Endodermal cell (in vitro differentiated cells): Measurements from ENCODE around the gene ASTL. TPM values are rescaled to one million over a fixed set of nuclear protein-coding genes. Genes with fewer than 3 reads are reported as not detected.
A peak's percentile ranks its signal among the peaks of the same experiment; 100 is the strongest.

Experiments
- DNase-seq: peaks from one replicate; pipeline ENCODE4 v3.0.0-alpha.2; 2017
- H3K27ac ChIP-seq: 2 replicates; pipeline ENCODE4 v1.5.1; 2013; ENCODE audit warnings: mild to moderate bottlenecking, low read depth, low read length, moderate library complexity
- H3K27me3 ChIP-seq: 2 replicates; pipeline ENCODE4 v1.6.1; 2013; ENCODE audit warnings: mild to moderate bottlenecking, low read length, moderate library complexity; ENCODE audit not compliant: insufficient read depth, control insufficient read depth, poor library complexity, severe bottlenecking
- H3K36me3 ChIP-seq: 2 replicates; pipeline ENCODE4 v1.7.0; 2013; ENCODE audit warnings: mild to moderate bottlenecking, low read length, moderate library complexity; ENCODE audit not compliant: control insufficient read depth, insufficient read depth
- H3K4me1 ChIP-seq: one replicate; pipeline ENCODE4 v1.7.0; 2013; ENCODE audit warnings: low read length; ENCODE audit not compliant: control insufficient read depth, insufficient read depth
- H3K4me3 ChIP-seq: 2 replicates; pipeline ENCODE4 v1.5.1; 2013; ENCODE audit warnings: mild to moderate bottlenecking, low read length, moderate library complexity
- H3K9ac ChIP-seq: 2 replicates; pipeline ENCODE4 v1.6.1; 2013; ENCODE audit warnings: mild to moderate bottlenecking, low read length, moderate library complexity; ENCODE audit not compliant: poor library complexity, severe bottlenecking; ENCODE audit errors: extremely low read depth
- H3K9me3 ChIP-seq: 2 replicates; pipeline ENCODE4 v1.6.1; 2013; ENCODE audit warnings: mild to moderate bottlenecking, low read length, moderate library complexity; ENCODE audit not compliant: control insufficient read depth
- H3K27ac Mint-ChIP-seq: 2 replicates; pipeline ENCODE4 v1.8.0; 2020; ENCODE audit warnings: mixed read lengths
- H3K27me3 Mint-ChIP-seq: 2 replicates; pipeline ENCODE4 v1.8.0; 2021; ENCODE audit warnings: mild to moderate bottlenecking, mixed read lengths; ENCODE audit not compliant: insufficient read depth
- H3K36me3 Mint-ChIP-seq: 2 replicates; pipeline ENCODE4 v1.8.0; 2020; ENCODE audit warnings: low read depth, mixed read lengths
- H3K4me1 Mint-ChIP-seq: 2 replicates; pipeline ENCODE4 v1.8.0; 2020; ENCODE audit warnings: mixed read lengths
- H3K4me3 Mint-ChIP-seq: 2 replicates; pipeline ENCODE4 v1.8.0; 2020; ENCODE audit warnings: mild to moderate bottlenecking, moderate library complexity, mixed read lengths
- H3K9me3 Mint-ChIP-seq: 2 replicates; pipeline ENCODE4 v1.8.0; 2020; ENCODE audit warnings: mild to moderate bottlenecking, mixed read lengths
- WGBS, 2 experiments: methylation state at CpG; one replicate each; pipeline versions ENCODE4 v1.1.5 to v1.1.7; 2013; ENCODE audit warnings: missing lambda C conversion rate in 2 of 2, mixed read lengths in 1 of 2; ENCODE audit not compliant: insufficient coverage in 1 of 2, insufficient read length in 1 of 2; 5-methylcytosine and 5-hydroxymethylcytosine counted together
- total RNA-seq, 2 donors: library from RNA; stranded (reverse); fragmentation: NEBNext Ultra II Directional in 1 of 2; extraction: Animal tissue kit (Norgen Biotek cat#: 25700) in 1 of 2; gene quantifications; 2 replicates in 1 of 2; 3 replicates in 1 of 2; pipeline ENCODE4 v1.2.1, GENCODE V29; 2021
- TF ChIP-seq, protein P1 (sequence below): fragments of 200-600 bp; sonication (generic); conservative IDR thresholded peaks from 2 replicates; pipeline ENCODE4 v1.5.0; 2021; ENCODE audit warnings: antibody characterized with exemption, mild to moderate bottlenecking

ASTL gene
- total RNA-seq, 2 donors from 2014 or later = not detected

- Mint-ChIP-seq H3K27ac (no peak overlapping the region), H3K4me3 (no peak overlapping the region), H3K36me3 (no peaks in the 10 kb centered on the region), H3K4me1 (peaks cover 11% of the 10 kb centered on the region), H3K9me3 (no peaks in the 10 kb centered on the region), H3K27me3 (peaks cover 4% of the 10 kb centered on the region)
- H3K9ac ChIP-seq = no peak overlapping the region
- H3K4me3 ChIP-seq = no peak overlapping the region
- peak; percentile 52 for DNase-seq
- TF ChIP-seq, protein P1, sequence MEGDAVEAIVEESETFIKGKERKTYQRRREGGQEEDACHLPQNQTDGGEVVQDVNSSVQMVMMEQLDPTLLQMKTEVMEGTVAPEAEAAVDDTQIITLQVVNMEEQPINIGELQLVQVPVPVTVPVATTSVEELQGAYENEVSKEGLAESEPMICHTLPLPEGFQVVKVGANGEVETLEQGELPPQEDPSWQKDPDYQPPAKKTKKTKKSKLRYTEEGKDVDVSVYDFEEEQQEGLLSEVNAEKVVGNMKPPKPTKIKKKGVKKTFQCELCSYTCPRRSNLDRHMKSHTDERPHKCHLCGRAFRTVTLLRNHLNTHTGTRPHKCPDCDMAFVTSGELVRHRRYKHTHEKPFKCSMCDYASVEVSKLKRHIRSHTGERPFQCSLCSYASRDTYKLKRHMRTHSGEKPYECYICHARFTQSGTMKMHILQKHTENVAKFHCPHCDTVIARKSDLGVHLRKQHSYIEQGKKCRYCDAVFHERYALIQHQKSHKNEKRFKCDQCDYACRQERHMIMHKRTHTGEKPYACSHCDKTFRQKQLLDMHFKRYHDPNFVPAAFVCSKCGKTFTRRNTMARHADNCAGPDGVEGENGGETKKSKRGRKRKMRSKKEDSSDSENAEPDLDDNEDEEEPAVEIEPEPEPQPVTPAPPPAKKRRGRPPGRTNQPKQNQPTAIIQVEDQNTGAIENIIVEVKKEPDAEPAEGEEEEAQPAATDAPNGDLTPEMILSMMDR = no peak
- no peaks in the 10 kb centered on the region for H3K4me1 ChIP-seq
- H3K36me3 ChIP-seq = no peaks in the 10 kb centered on the region
- no peaks in the 10 kb centered on the region for H3K27me3 ChIP-seq
- 72 to 81% methylated on average over 10 to 13 of the region's 13 CpGs for WGBS, 2 experiments
- no peaks in the 10 kb centered on the region for H3K9me3 ChIP-seq
- H3K27ac ChIP-seq = peak overlapping the region; percentile 87
Measured at GRCh38 chr2:96152304-96153161, 14.2 kb upstream of the ASTL start.

GRCh38 chr2:96151595-96152303 lies 13.4 kb upstream of the ASTL start:
- H3K27me3 Mint-ChIP-seq = peaks cover 8% of the 10 kb centered on the region
- no peaks in the 10 kb centered on the region for H3K9me3 Mint-ChIP-seq
- H3K4me3 Mint-ChIP-seq = no peak overlapping the region
- no peaks in the 10 kb centered on the region for H3K36me3 ChIP-seq
- H3K36me3 Mint-ChIP-seq = no peaks in the 10 kb centered on the region
- peaks cover 11% of the 10 kb centered on the region for H3K4me1 Mint-ChIP-seq
- peaks cover under 1% of the 10 kb centered on the region for H3K27me3 ChIP-seq
- H3K4me3 ChIP-seq = no peak overlapping the region
- DNase-seq = no peak
- H3K27ac ChIP-seq = peak overlapping the region; percentile 87
- TF ChIP-seq, protein P1 = no peak
- no peak overlapping the region for H3K9ac ChIP-seq
- H3K9me3 ChIP-seq = no peaks in the 10 kb centered on the region
- 92 to 93% methylated on average over 6 to 9 of the region's 9 CpGs for WGBS, 2 experiments
- H3K27ac Mint-ChIP-seq = no peak overlapping the region
- H3K4me1 ChIP-seq = no peaks in the 10 kb centered on the region

GRCh38 chr2:96150791-96151594 lies 12.7 kb upstream of the ASTL start:
- H3K27me3 Mint-ChIP-seq = peaks cover 13% of the 10 kb centered on the region

More at GRCh38 chr2:96150791-96151594, 12.7 kb upstream of the ASTL start:
- 93 to 99% methylated on average over 9 to 14 of the region's 14 CpGs for WGBS, 2 experiments
- Histone ChIP-seq H3K9me3 (no peaks in the 10 kb centered on the region), H3K27me3 (peaks cover 8% of the 10 kb centered on the region), H3K9ac (no peak overlapping the region), H3K4me1 (no peaks in the 10 kb centered on the region), H3K36me3 (no peaks in the 10 kb centered on the region), H3K27ac (no peak overlapping the region), H3K4me3 (no peak overlapping the region)
- no peak overlapping the region for H3K4me3 Mint-ChIP-seq
- no peak for DNase-seq
- TF ChIP-seq, protein P1 = no peak
- no peak overlapping the region for H3K27ac Mint-ChIP-seq
- no peaks in the 10 kb centered on the region for H3K9me3 Mint-ChIP-seq
- no peaks in the 10 kb centered on the region for H3K36me3 Mint-ChIP-seq
- H3K4me1 Mint-ChIP-seq = peaks cover 11% of the 10 kb centered on the region
